A673 (cell line): ENCODE data around the gene SLC38A9.

Experiments
- EZH2 ChIP-seq: fragments of 200-600 bp; sonication (generic); IDR thresholded peaks from 2 replicates; pipeline ENCODE4 v1.6.1; 2017; ENCODE audit warnings: borderline replicate concordance, low read depth, mild to moderate bottlenecking, mixed read lengths, antibody characterized with exemption, low read length; ENCODE audit not compliant: poor library complexity, severe bottlenecking
- TF ChIP-seq, protein P1 (sequence below): fragments of 300-800, 200-600 bp; sonication (generic); conservative IDR thresholded peaks from 2 replicates; pipeline ENCODE4 v1.5.1; 2017; ENCODE audit warnings: low read depth, mild to moderate bottlenecking, antibody characterized with exemption, low read length, moderate library complexity, mixed read lengths

DNA sequence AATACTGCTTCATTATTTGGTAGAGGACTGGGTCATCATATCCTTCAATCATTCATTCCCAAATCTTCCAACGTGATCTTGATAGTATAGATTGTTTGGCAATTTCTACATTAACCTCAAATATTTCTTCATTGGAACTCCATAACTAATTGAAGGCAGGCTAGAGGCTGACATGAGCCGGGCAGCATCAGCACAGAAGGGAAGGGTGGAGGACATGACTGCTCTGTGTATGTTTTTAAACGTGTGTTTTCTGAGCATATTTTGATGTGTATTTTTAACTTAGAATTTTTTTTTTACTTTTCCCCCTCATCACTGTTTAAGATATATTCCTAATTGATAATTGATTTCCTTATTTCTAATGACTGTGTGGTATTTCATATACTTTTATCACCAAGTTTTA lies 38.4 kb upstream of the SLC38A9 start:
- TF ChIP-seq, protein P1, sequence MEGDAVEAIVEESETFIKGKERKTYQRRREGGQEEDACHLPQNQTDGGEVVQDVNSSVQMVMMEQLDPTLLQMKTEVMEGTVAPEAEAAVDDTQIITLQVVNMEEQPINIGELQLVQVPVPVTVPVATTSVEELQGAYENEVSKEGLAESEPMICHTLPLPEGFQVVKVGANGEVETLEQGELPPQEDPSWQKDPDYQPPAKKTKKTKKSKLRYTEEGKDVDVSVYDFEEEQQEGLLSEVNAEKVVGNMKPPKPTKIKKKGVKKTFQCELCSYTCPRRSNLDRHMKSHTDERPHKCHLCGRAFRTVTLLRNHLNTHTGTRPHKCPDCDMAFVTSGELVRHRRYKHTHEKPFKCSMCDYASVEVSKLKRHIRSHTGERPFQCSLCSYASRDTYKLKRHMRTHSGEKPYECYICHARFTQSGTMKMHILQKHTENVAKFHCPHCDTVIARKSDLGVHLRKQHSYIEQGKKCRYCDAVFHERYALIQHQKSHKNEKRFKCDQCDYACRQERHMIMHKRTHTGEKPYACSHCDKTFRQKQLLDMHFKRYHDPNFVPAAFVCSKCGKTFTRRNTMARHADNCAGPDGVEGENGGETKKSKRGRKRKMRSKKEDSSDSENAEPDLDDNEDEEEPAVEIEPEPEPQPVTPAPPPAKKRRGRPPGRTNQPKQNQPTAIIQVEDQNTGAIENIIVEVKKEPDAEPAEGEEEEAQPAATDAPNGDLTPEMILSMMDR, result no peak
- no peak for TF ChIP-seq EZH2
